DND-41 (cell line): ENCODE measurements around the gene WAS.

Experiments used
- EZH2 ChIP-seq: IDR thresholded peaks from 3 replicates; pipeline ENCODE4 v1.6.1; 2012; ENCODE audit warnings: borderline replicate concordance, low read depth, mild to moderate bottlenecking, moderate library complexity, low read length, inconsistent platforms; ENCODE audit not compliant: severe bottlenecking
- TF ChIP-seq, protein P1 (sequence below): IDR thresholded peaks from 2 replicates; pipeline ENCODE4 v1.5.1; 2012; ENCODE audit warnings: borderline replicate concordance, low read length, moderate library complexity, mild to moderate bottlenecking; ENCODE audit not compliant: poor library complexity, severe bottlenecking; ENCODE audit errors: extremely low read depth

DNA sequence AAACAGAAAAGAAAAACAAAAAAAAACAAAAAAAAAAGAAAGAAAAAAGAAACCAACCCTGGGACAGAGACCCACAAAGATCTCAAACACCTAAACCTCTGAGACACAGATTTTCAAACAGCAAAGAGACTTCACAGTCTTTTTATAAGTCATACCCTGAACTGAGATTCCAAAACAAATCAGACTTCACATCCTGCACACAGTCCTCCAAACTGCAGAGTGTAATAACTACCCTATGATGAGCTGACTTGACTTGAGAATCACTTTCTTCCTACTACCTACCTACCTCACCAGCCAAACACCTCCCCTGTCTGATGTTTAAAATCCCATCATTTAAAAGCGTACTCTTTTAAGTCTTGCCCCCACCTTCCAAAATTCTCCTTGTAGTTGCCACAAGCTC, 52.7 kb downstream of the WAS start:
- TF ChIP-seq, protein P1, sequence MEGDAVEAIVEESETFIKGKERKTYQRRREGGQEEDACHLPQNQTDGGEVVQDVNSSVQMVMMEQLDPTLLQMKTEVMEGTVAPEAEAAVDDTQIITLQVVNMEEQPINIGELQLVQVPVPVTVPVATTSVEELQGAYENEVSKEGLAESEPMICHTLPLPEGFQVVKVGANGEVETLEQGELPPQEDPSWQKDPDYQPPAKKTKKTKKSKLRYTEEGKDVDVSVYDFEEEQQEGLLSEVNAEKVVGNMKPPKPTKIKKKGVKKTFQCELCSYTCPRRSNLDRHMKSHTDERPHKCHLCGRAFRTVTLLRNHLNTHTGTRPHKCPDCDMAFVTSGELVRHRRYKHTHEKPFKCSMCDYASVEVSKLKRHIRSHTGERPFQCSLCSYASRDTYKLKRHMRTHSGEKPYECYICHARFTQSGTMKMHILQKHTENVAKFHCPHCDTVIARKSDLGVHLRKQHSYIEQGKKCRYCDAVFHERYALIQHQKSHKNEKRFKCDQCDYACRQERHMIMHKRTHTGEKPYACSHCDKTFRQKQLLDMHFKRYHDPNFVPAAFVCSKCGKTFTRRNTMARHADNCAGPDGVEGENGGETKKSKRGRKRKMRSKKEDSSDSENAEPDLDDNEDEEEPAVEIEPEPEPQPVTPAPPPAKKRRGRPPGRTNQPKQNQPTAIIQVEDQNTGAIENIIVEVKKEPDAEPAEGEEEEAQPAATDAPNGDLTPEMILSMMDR = no peak
- TF ChIP-seq EZH2 = no peak
